Heart left ventricle (tissue), 16 donors: ENCODE data around the gene PACS2. TPM values are rescaled to one million over a fixed set of nuclear protein-coding genes. Genes with fewer than 3 reads are reported as not detected.
"Not testable (repeated sequence)": the region's sequence is repeated elsewhere in the genome, so short reads cannot be mapped to it uniquely, and the experiment has no call there.

Experiments used
- ATAC-seq, 4 donors: fragments of 200-7000 bp; cut with Tn5 transposase; one replicate each; pipeline ENCODE4 v1.9.1; 2020 to 2022; ENCODE audit warnings: moderate library complexity in 4 of 4, mild to moderate bottlenecking in 3 of 4, moderate number of reproducible peaks in 1 of 4
- DNase-seq, 5 donors: peaks; one replicate each; pipeline ENCODE4 v3.0.0-alpha.2; 2020
- H3K27ac ChIP-seq, 12 donors: fragments of 200-600 bp; sonication (generic) in 4 of 12; one replicate each; pipeline versions ENCODE4 v1.5.0 to v1.8.0; 2016 to 2022; ENCODE audit warnings: mild to moderate bottlenecking in 2 of 12
- H3K27me3 ChIP-seq, 9 donors: fragments of 200-600 bp; sonication (generic) in 2 of 9; one replicate each; pipeline versions ENCODE4 v1.5.1 to v1.8.0; 2016 to 2022; ENCODE audit warnings: mild to moderate bottlenecking in 3 of 9
- H3K36me3 ChIP-seq, 9 donors: fragments of 200-600 bp; sonication (generic) in 2 of 9; one replicate each; pipeline versions ENCODE4 v1.5.0 to v1.8.0; 2018 to 2022; ENCODE audit warnings: mild to moderate bottlenecking in 2 of 9
- H3K4me1 ChIP-seq, 12 donors: fragments of 200-600 bp; sonication (generic) in 4 of 12; one replicate each; pipeline versions ENCODE4 v1.5.0 to v1.8.0; 2016 to 2022; ENCODE audit warnings: mild to moderate bottlenecking in 3 of 12
- H3K4me3 ChIP-seq, 12 donors: fragments of 200-600 bp; sonication (generic) in 4 of 12; one replicate each; pipeline versions ENCODE4 v1.5.0 to v1.8.0; 2017 to 2022; ENCODE audit warnings: mild to moderate bottlenecking in 9 of 12, moderate library complexity in 4 of 12
- H3K9me3 ChIP-seq, 12 donors: fragments of 200-600 bp; sonication (generic) in 4 of 12; one replicate each; pipeline versions ENCODE4 v1.5.0 to v1.8.0; 2016 to 2022; ENCODE audit warnings: mild to moderate bottlenecking in 1 of 12
- CTCF ChIP-seq, 12 donors: fragments of 200-600 bp; sonication (generic) in 4 of 12; IDR thresholded peaks; one replicate each; pipeline versions ENCODE4 v1.5.0 to v1.8.0; 2018 to 2022; ENCODE audit warnings: antibody characterized with exemption in 12 of 12, mild to moderate bottlenecking in 5 of 12
- POLR2A ChIP-seq, 2 donors: fragments of 450-650 bp; IDR thresholded peaks; one replicate each; pipeline ENCODE4 v1.6.1; 2017; ENCODE audit warnings: antibody characterized with exemption in 2 of 2, mild to moderate bottlenecking in 2 of 2, moderate library complexity in 2 of 2
- WGBS, 4 donors: extraction: QIAGEN DNeasy Blood & Tissue Kit in 2 of 4; methylation state at CpG; one replicate each; pipeline versions ENCODE4 v1.1.5 to v1.1.7; 2013 to 2018; 5-methylcytosine and 5-hydroxymethylcytosine counted together
- intact Hi-C, 10 donors: fragments of 100-400 bp; cut with DNase I; formaldehyde crosslinking; loops; one replicate each; pipeline versions ENCODE4 v1.11.1 to v1.14.2; 2022
- polyA plus RNA-seq, 2 donors: library from polyadenylated mRNA; stranded (reverse); fragments of 200-250 nt; gene quantifications; one replicate each; pipeline ENCODE4 v1.2.3, GENCODE V29; 2013
- total RNA-seq, 9 donors: library from RNA; depleted of rRNA in 2 of 9; stranded (reverse); fragments of >200 nt in 2 of 9; fragmentation: NEBNext Ultra II Directional in 3 of 9; extraction: Animal tissue kit (Norgen Biotek cat#: 25700) in 3 of 9; gene quantifications; one replicate each; pipeline versions ENCODE4 v1.1.0 to v1.2.4, GENCODE V29; 2016 to 2023
- donor health status: ischemic (EF 13 %, LVEDD 7.1; RV severe dilation, severe dysfunction).
- donor health status: healthy with polysubstance abuse.
- donor health status: DM: no; HTN: yes; CAD: no.
- donor health status: DM: no; HTN: no; CAD: no.
- donor health status: ischemic (EF 25% LVEDD 6.9; RV normal size, moderate dysfunction).
- donor health status: ischemic (EF 25% LVEDD 5.7; RV mildly dilated, moderate dysfunction).
- donor health status: healthy.
- donor health status: DM: yes; HTN: yes; CAD: no.
- donor health status: ischemic (EF 35%, LVEDD 5.7; RV mildly dilated, moderate dysfunction).
- donor health status: nonischemic (EF 11% LVEDD 7.7; RV severe dilation, severe dysfunction).
- donor health status: DM: yes; HTN: yes; CAD: no.
- donor health status: PGD.
- donor health status: ischemic (EF 29% LVEDD 5.4; RV normal size, mild dysfunction).
- donor health status: nonischemic (EF 23%, LVEDD 6.1; RV moderate dilation, normal function).

Gene PACS2
- total and polyA plus RNA-seq, 11 donors = 47.3 to 90.3 (median 60.8) TPM

DNA sequence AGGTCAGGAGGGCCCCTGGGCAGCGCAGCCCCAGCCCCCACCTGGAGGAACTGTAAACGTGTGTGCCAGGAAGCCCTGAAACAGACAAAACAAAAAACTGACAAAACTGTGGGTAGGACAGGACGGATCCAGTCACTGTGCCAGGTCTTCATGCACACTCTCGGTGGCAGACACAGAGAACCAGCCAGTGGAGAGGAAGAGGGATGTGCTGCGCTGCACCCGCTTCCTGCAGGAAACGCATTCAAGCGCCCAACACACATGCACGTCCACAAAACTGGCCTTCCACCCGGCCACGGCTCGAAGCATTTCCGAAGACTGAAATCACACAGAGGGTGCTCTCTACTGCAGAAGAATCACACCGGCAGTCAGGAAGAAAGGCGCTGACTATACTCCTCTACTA is 30.6 kb upstream of the PACS2 start:
- H3K36me3 ChIP-seq = peaks cover 0 to 12% (median 0%) of the 10 kb centered on the region in 9 donors
- H3K27me3 ChIP-seq = no peaks in the 10 kb centered on the region
- no peak for ATAC-seq
- intact Hi-C loops = loop anchor here in 9 of 10 donors (2.0 to 10.0 kb wide), 6 partner anchors 71 to 192 kb away; no protein-coding TSS in a partner anchor
- 60 to 68% (median 65%) methylated on average over 15 of the region's 15 CpGs for WGBS, 4 donors
- DNase-seq = no peak
- no peak overlapping the region for H3K27ac ChIP-seq
- peaks cover 0 to 16% (median 9%) of the 10 kb centered on the region in 12 donors for H3K4me1 ChIP-seq
- H3K9me3 ChIP-seq = no peaks in the 10 kb centered on the region
- no peak overlapping the region for H3K4me3 ChIP-seq
- TF ChIP-seq POLR2A (IDR thresholded peaks at IDR 0.05) (no peak), CTCF (IDR thresholded peaks at IDR 0.05) (no peak)

GRCh38 chr14:105285174-105285573 is 29.4 kb upstream of the PACS2 start:
- H3K27ac ChIP-seq = no peak overlapping the region
- intact Hi-C loops = loop anchor here in 2 of 10 donors (10.0 kb wide), 2 partner anchors 70 to 190 kb away; no protein-coding TSS in a partner anchor
- ATAC-seq (no peak), DNase-seq (no peak)
- no peaks in the 10 kb centered on the region for H3K27me3 ChIP-seq
- H3K4me3 ChIP-seq = no peak overlapping the region
- WGBS, 4 donors = 89 to 91% (median 91%) methylated on average over 8 of the region's 8 CpGs
- H3K9me3 ChIP-seq = no peaks in the 10 kb centered on the region
- peaks cover 0 to 16% (median 9%) of the 10 kb centered on the region in 12 donors for H3K4me1 ChIP-seq
- TF ChIP-seq POLR2A (IDR thresholded peaks at IDR 0.05) (no peak), CTCF (IDR thresholded peaks at IDR 0.05) (no peak)
- H3K36me3 ChIP-seq = peaks cover 0 to 12% (median 0%) of the 10 kb centered on the region in 9 donors

DNA sequence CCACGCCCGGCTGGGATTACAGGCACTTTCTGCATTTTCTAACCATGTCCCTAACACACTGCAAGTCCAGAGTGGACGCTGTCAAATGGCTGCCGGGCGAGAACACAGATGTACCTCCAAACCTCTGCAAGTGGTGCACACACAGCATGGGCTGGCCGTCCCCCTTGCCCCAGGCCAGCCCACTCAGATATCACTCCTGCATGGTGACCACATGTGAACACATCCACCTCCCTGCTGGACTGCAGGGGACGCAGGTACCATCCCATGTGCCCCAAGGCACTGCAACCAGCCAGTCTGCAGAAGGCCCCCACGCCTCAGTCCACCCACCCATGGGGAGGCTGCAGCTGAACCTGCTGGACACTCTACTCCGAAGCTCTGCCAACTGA is 27.8 kb upstream of the PACS2 start:
- Histone ChIP-seq H3K4me1 (peaks cover 0 to 19% (median 5%) of the 10 kb centered on the region in 12 donors), H3K4me3 (no peak overlapping the region), H3K27ac (no peak overlapping the region), H3K27me3 (no peaks in the 10 kb centered on the region), H3K36me3 (peaks cover 0 to 12% (median 0%) of the 10 kb centered on the region in 9 donors), H3K9me3 (no peaks in the 10 kb centered on the region)
- WGBS, 4 donors = 95 to 96% (median 96%) methylated on average over 8 to 9 of the region's 9 CpGs
- DNase-seq (no peak), ATAC-seq (peak in 1 of 4 donors; percentile 10)
- intact Hi-C loops = loop anchor here in 2 of 10 donors (10.0 kb wide), 2 partner anchors 68 to 192 kb away; no protein-coding TSS in a partner anchor
- TF ChIP-seq POLR2A (IDR thresholded peaks at IDR 0.05) = no peak
- TF ChIP-seq CTCF (IDR thresholded peaks at IDR 0.05) = no peak

- intact Hi-C loops = loop anchor here in 2 of 10 donors (10.0 kb wide), 2 partner anchors 67 to 193 kb away; no protein-coding TSS in a partner anchor
- TF ChIP-seq CTCF (IDR thresholded peaks at IDR 0.05) (no peak), POLR2A (IDR thresholded peaks at IDR 0.05) (no peak)
- Histone ChIP-seq H3K27me3 (no peaks in the 10 kb centered on the region), H3K36me3 (peaks cover 0 to 12% (median 0%) of the 10 kb centered on the region in 9 donors), H3K4me3 (no peak overlapping the region), H3K27ac (no peak overlapping the region), H3K4me1 (peaks cover 0 to 25% (median 3%) of the 10 kb centered on the region in 12 donors), H3K9me3 (no peaks in the 10 kb centered on the region)
- peak in 2 of 4 donors; percentile 9 to 32 for ATAC-seq
- peak in 1 of 5 donors; percentile 21 for DNase-seq
- WGBS, 4 donors = 77 to 87% (median 84%) methylated on average over 19 to 24 of the region's 24 CpGs
Measured at GRCh38 chr14:105287249-105288102, 27.1 kb upstream of the PACS2 start.

GRCh38 chr14:105288936-105289335 is 25.6 kb upstream of the PACS2 start:
- peaks cover 0 to 12% (median 0%) of the 10 kb centered on the region in 9 donors for H3K36me3 ChIP-seq
- ATAC-seq, H3K27ac ChIP-seq, H3K27me3 ChIP-seq, H3K4me3 ChIP-seq, H3K9me3 ChIP-seq, DNase-seq: not testable (repeated sequence)
- peaks cover 2 to 36% (median 14%) of the 10 kb centered on the region in 12 donors for H3K4me1 ChIP-seq
- intact Hi-C loops = loop anchor here in 2 of 10 donors (10.0 kb wide), 2 partner anchors 66 to 194 kb away; no protein-coding TSS in a partner anchor
- WGBS, 4 donors = 91 to 97% (median 93%) methylated on average over 6 of the region's 6 CpGs
